ENCODE data around the gene SSPN. TPM values are rescaled to one million over a fixed set of nuclear protein-coding genes. Genes with fewer than 3 reads are reported as not detected.

The SSPN gene
- total RNA-seq, 1 donor from 2014 or later = 0.84 TPM

DNA sequence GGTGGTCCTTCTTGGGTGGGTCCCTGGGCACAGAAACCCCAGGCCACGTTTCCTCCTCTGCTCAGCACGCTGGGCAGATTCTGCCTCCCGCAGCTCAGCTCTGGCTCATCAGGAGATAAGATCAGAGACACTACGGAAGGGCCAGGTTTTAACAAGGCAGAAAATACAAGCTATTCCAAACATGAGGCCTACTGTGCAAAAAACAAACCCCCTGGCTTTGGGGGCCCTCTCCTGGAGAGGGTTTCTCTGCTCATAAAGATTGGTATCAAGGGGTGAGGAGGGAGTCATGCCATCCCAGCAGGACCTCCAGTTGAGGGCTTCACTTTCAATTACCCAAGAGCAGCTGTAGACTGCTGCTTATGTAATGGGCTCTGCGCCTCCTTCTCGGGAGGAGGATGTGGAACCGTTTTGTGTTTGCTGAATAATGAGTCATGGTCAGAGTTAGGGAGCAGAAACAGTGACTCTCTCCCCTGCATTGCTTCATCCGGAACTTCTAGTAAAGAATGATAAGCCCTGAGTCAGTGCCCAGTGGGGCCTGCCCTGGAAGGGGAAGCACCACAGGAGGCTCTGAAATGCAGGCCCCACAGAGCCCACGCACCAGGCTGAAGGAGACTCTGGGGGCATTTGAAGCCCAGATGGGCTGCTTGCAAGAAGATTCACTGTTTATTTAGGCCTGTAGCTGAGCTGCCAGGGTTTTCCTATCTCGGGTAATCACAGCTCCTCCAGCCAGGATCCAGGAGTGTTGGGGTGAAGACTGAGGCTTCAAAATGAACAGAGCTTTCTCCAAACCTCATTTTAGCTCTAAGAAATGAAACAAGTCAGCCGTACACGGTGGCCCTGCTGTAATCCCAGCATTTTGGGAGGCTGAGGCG lies 79.3 kb downstream of the SSPN start:
- Mint-ChIP-seq H3K4me1 (peaks cover 24% of the 10 kb centered on the region), H3K36me3 (no peaks in the 10 kb centered on the region), H3K27me3 (ENCODE audit: insufficient read depth, low read depth) (peaks cover 6% of the 10 kb centered on the region), H3K9me3 (no peaks in the 10 kb centered on the region), H3K27ac (peak overlapping the region; percentile 87), H3K4me3 (no peak overlapping the region)
- H3K27me3 ChIP-seq = no peaks in the 10 kb centered on the region
- DNase-seq (ENCODE audit: low spot score) = peak; percentile 24
- H3K27ac ChIP-seq = no peak overlapping the region
- no peak overlapping the region for H3K9ac ChIP-seq
- H3K79me2 ChIP-seq (ENCODE audit: low read depth) = no peaks in the 10 kb centered on the region
- H4K20me1 ChIP-seq (ENCODE audit: low read depth) = no peaks in the 10 kb centered on the region
- TF ChIP-seq EZH2phosphoT487 (IDR thresholded peaks at IDR 0.05) = no peak
- TF ChIP-seq, protein P1, sequence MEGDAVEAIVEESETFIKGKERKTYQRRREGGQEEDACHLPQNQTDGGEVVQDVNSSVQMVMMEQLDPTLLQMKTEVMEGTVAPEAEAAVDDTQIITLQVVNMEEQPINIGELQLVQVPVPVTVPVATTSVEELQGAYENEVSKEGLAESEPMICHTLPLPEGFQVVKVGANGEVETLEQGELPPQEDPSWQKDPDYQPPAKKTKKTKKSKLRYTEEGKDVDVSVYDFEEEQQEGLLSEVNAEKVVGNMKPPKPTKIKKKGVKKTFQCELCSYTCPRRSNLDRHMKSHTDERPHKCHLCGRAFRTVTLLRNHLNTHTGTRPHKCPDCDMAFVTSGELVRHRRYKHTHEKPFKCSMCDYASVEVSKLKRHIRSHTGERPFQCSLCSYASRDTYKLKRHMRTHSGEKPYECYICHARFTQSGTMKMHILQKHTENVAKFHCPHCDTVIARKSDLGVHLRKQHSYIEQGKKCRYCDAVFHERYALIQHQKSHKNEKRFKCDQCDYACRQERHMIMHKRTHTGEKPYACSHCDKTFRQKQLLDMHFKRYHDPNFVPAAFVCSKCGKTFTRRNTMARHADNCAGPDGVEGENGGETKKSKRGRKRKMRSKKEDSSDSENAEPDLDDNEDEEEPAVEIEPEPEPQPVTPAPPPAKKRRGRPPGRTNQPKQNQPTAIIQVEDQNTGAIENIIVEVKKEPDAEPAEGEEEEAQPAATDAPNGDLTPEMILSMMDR (IDR thresholded peaks at IDR 0.05) = no peak
- no peak overlapping the region for H2AFZ ChIP-seq (replicated peaks)
- H3K9me3 ChIP-seq (ENCODE audit: low read depth) = no peaks in the 10 kb centered on the region
- no peak overlapping the region for H3K4me3 ChIP-seq
- H3K36me3 ChIP-seq = no peaks in the 10 kb centered on the region
- peaks cover 5% of the 10 kb centered on the region for H3K4me1 ChIP-seq
- no peak overlapping the region for H3K4me2 ChIP-seq
- no peaks in the 10 kb centered on the region for H3F3A ChIP-seq (ENCODE audit: low read depth)

DNA sequence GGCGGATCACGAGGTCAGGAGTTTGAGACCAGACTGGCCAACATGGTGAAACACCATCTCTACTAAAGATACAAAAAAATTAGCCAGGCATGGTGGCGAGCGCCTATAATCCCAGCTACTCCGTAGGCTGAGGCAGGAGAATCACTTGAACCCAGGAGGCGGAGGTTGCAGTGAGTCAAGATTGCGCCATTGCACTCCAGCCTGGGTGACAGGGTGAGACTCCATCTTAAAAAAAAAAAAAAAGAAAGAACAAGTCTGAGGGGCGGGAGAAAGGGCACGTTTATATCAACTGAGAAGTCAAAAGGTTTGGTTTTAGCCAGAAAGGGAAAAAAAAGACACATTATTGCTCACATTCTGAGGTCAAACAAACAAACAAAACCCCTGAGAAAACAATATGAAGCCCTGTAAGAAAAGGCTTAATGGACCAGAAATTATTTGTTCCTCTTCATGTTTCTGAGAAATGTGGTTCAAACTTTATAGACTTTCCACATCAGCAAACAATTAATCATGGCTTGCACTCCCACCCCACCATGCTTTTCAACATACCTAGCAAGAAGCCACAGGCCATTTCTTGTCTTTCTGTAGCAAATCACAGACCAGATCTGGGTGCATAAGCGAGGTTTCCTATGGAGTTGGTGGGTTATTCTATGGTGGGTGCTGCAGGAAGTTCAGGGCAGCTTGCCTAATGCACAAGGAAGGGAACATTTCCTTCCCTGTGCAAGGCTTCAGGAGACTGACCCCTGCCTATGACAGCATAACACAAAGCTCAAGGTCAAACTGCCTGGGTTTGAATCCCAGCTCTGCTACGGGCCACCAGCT lies 80.1 kb downstream of the SSPN start:
- Mint-ChIP-seq H3K4me1 (peaks cover 24% of the 10 kb centered on the region), H3K27ac (peak overlapping the region; percentile 54), H3K9me3 (no peaks in the 10 kb centered on the region), H3K4me3 (no peak overlapping the region), H3K36me3 (no peaks in the 10 kb centered on the region), H3K27me3 (ENCODE audit: insufficient read depth, low read depth) (peaks cover 6% of the 10 kb centered on the region)
- Histone ChIP-seq H2AFZ (replicated peaks) (no peak overlapping the region), H3K9me3 (ENCODE audit: low read depth) (no peaks in the 10 kb centered on the region), H3K36me3 (no peaks in the 10 kb centered on the region), H3K4me3 (no peak overlapping the region), H3K4me1 (peaks cover 5% of the 10 kb centered on the region), H3F3A (ENCODE audit: low read depth) (no peaks in the 10 kb centered on the region), H3K27me3 (no peaks in the 10 kb centered on the region), H4K20me1 (ENCODE audit: low read depth) (no peaks in the 10 kb centered on the region), H3K27ac (no peak overlapping the region), H3K9ac (no peak overlapping the region), H3K79me2 (ENCODE audit: low read depth) (no peaks in the 10 kb centered on the region), H3K4me2 (no peak overlapping the region)
- no peak for DNase-seq (ENCODE audit: low spot score)
- TF ChIP-seq, protein P1 (IDR thresholded peaks at IDR 0.05) = no peak
- TF ChIP-seq EZH2phosphoT487 (IDR thresholded peaks at IDR 0.05) (no peak), EZH2 (IDR thresholded peaks at IDR 0.05) (no peak)

DNA sequence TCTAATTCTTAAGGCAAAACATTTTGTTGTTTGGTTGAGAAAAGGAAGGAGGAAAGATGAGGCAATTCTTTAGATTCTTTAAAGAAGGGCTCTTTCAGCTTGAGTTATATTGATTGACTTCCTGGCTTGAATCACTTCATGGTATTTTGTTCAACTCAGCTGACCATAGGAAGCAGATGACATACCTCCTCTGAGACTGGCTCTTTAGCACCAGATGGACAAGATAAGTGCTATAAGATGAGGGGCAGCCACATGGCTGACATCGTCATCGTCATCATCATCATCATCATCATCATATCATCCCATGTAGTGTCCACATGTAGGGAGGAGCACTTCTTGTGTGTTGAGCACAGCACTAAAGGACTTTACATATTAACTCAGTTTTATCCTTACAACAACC lies 81.3 kb downstream of the SSPN start:
- peaks cover 5% of the 10 kb centered on the region for H3K4me1 ChIP-seq
- no peaks in the 10 kb centered on the region for H3K9me3 ChIP-seq (ENCODE audit: low read depth)
- H3K4me3 ChIP-seq = no peak overlapping the region
- no peak overlapping the region for H3K9ac ChIP-seq
- Mint-ChIP-seq H3K27ac (no peak overlapping the region), H3K36me3 (no peaks in the 10 kb centered on the region), H3K27me3 (ENCODE audit: insufficient read depth, low read depth) (peaks cover 8% of the 10 kb centered on the region), H3K9me3 (no peaks in the 10 kb centered on the region), H3K4me1 (peaks cover 24% of the 10 kb centered on the region), H3K4me3 (no peak overlapping the region)
- H3K79me2 ChIP-seq (ENCODE audit: low read depth) = no peaks in the 10 kb centered on the region
- TF ChIP-seq, protein P1 (IDR thresholded peaks at IDR 0.05) = no peak
- TF ChIP-seq EZH2 (IDR thresholded peaks at IDR 0.05) (no peak), EZH2phosphoT487 (IDR thresholded peaks at IDR 0.05) (no peak)
- H3K27me3 ChIP-seq = no peaks in the 10 kb centered on the region
- no peak overlapping the region for H3K27ac ChIP-seq
- no peaks in the 10 kb centered on the region for H3K36me3 ChIP-seq
- H3K4me2 ChIP-seq = no peak overlapping the region
- H2AFZ ChIP-seq (replicated peaks) = no peak overlapping the region
- H4K20me1 ChIP-seq (ENCODE audit: low read depth) = no peaks in the 10 kb centered on the region
- H3F3A ChIP-seq (ENCODE audit: low read depth) = no peaks in the 10 kb centered on the region
- DNase-seq (ENCODE audit: low spot score) = no peak
